ENCODE data around the gene NDUFA13. TPM values are rescaled to one million over a fixed set of nuclear protein-coding genes. Genes with fewer than 3 reads are reported as not detected.

Gene NDUFA13
- total RNA-seq, 1 donor from 2014 or later: 342 TPM

GRCh38 chr19:19543101-19543500 lies 27.1 kb downstream of the NDUFA13 start:
- Mint-ChIP-seq H3K4me1 (peaks cover 14% of the 10 kb centered on the region), H3K27me3 (ENCODE audit: low read depth) (peaks cover 6% of the 10 kb centered on the region), H3K27ac (no peak overlapping the region), H3K36me3 (no peaks in the 10 kb centered on the region), H3K9me3 (no peaks in the 10 kb centered on the region), H3K4me3 (no peak overlapping the region)
- DNase-seq (ENCODE audit: low spot score in 2 of 2, unreplicated experiment in 2 of 2): no peak
- no peak for TF ChIP-seq CTCF (IDR thresholded peaks at IDR 0.05; ENCODE audit: unreplicated experiment)

- H3K27me3 Mint-ChIP-seq (ENCODE audit: low read depth): peaks cover 4% of the 10 kb centered on the region
- no peak overlapping the region for H3K27ac Mint-ChIP-seq
- TF ChIP-seq CTCF (IDR thresholded peaks at IDR 0.05; ENCODE audit: unreplicated experiment): no peak
- H3K4me3 Mint-ChIP-seq: no peak overlapping the region
- H3K9me3 Mint-ChIP-seq: no peaks in the 10 kb centered on the region
- peaks cover 11% of the 10 kb centered on the region for H3K4me1 Mint-ChIP-seq
- DNase-seq (ENCODE audit: low spot score in 2 of 2, unreplicated experiment in 2 of 2): no peak
- no peaks in the 10 kb centered on the region for H3K36me3 Mint-ChIP-seq
Measured at GRCh38 chr19:19543640-19544039, 27.6 kb downstream of the NDUFA13 start.

- no peaks in the 10 kb centered on the region for H3K36me3 Mint-ChIP-seq
- DNase-seq (ENCODE audit: low spot score in 2 of 2, unreplicated experiment in 2 of 2): no peak
- H3K27me3 Mint-ChIP-seq (ENCODE audit: low read depth): no peaks in the 10 kb centered on the region
- no peak overlapping the region for H3K4me3 Mint-ChIP-seq
- H3K9me3 Mint-ChIP-seq: no peaks in the 10 kb centered on the region
- no peak overlapping the region for H3K27ac Mint-ChIP-seq
- peaks cover 12% of the 10 kb centered on the region for H3K4me1 Mint-ChIP-seq
- TF ChIP-seq CTCF (IDR thresholded peaks at IDR 0.05; ENCODE audit: unreplicated experiment): no peak
Measured at GRCh38 chr19:19544257-19544953, 28.4 kb downstream of the NDUFA13 start.

- no peaks in the 10 kb centered on the region for H3K9me3 Mint-ChIP-seq
- no peak for TF ChIP-seq CTCF (IDR thresholded peaks at IDR 0.05; ENCODE audit: unreplicated experiment)
- no peaks in the 10 kb centered on the region for H3K36me3 Mint-ChIP-seq
- no peak overlapping the region for H3K27ac Mint-ChIP-seq
- peaks cover 16% of the 10 kb centered on the region for H3K4me1 Mint-ChIP-seq
- H3K27me3 Mint-ChIP-seq (ENCODE audit: low read depth): no peaks in the 10 kb centered on the region
- DNase-seq (ENCODE audit: low spot score in 2 of 2, unreplicated experiment in 2 of 2): no peak
- no peak overlapping the region for H3K4me3 Mint-ChIP-seq
Measured at GRCh38 chr19:19544954-19545591, 29.0 kb downstream of the NDUFA13 start.

- Mint-ChIP-seq H3K4me3 (no peak overlapping the region), H3K27me3 (ENCODE audit: low read depth) (no peaks in the 10 kb centered on the region), H3K27ac (no peak overlapping the region), H3K9me3 (no peaks in the 10 kb centered on the region), H3K36me3 (no peaks in the 10 kb centered on the region), H3K4me1 (peaks cover 21% of the 10 kb centered on the region)
- no peak for TF ChIP-seq CTCF (IDR thresholded peaks at IDR 0.05; ENCODE audit: unreplicated experiment)
- DNase-seq (ENCODE audit: low spot score in 2 of 2, unreplicated experiment in 2 of 2): no peak
Measured at GRCh38 chr19:19545707-19546106, 29.7 kb downstream of the NDUFA13 start.

Data from mesothelial cell of epicardium (in vitro differentiated cells).